ENCODE data around the gene EIF4A2.
"Not testable (repeated sequence)": the region's sequence is repeated elsewhere in the genome, so short reads cannot be mapped to it uniquely, and the experiment has no call there.

EIF4A2 gene

GRCh38 chr3:186784820-186785494 is 1.6 kb downstream of the EIF4A2 start:
- no peak for DNase-seq (ENCODE audit: low read depth)

GRCh38 chr3:186785495-186786018 is 2.2 kb downstream of the EIF4A2 start:
- DNase-seq (ENCODE audit: low read depth): no peak

- no peak for DNase-seq (ENCODE audit: low read depth)
These were observed 3.5 kb downstream of the EIF4A2 start for GRCh38 chr3:186786922-186787321.

GRCh38 chr3:186787642-186788481 is 4.5 kb downstream of the EIF4A2 start:
- DNase-seq (ENCODE audit: low read depth): no peak

GRCh38 chr3:186788482-186789370 is 5.3 kb downstream of the EIF4A2 start:
- no peak for DNase-seq (ENCODE audit: low read depth)

GRCh38 chr3:186789554-186790260 is 6.3 kb downstream of the EIF4A2 start:
- DNase-seq (ENCODE audit: low read depth): no peak

- DNase-seq (ENCODE audit: low read depth): no peak
These were observed 7.0 kb downstream of the EIF4A2 start for GRCh38 chr3:186790261-186790981.

GRCh38 chr3:186798239-186798874 is 15.0 kb downstream of the EIF4A2 start:
- DNase-seq (ENCODE audit: low read depth): no peak

GRCh38 chr3:186800285-186800684 is 16.9 kb downstream of the EIF4A2 start:
- DNase-seq (ENCODE audit: low read depth): no peak

- DNase-seq (ENCODE audit: low read depth): no peak
These were observed 19.3 kb downstream of the EIF4A2 start for GRCh38 chr3:186802701-186803100.

- not testable (repeated sequence) for DNase-seq (ENCODE audit: low read depth)
These were observed 20.1 kb downstream of the EIF4A2 start for GRCh38 chr3:186803447-186803846.

- DNase-seq (ENCODE audit: low read depth): no peak
These were observed 23.0 kb downstream of the EIF4A2 start, which contains the start of gene RFC4 for GRCh38 chr3:186806089-186807055. Gene RFC4, minus strand, starts transcription at chr3:186806482. Its CDS starts 1,769 bp downstream, at chr3:186804713.

GRCh38 chr3:186807231-186807630 is 23.9 kb downstream of the EIF4A2 start:
- no peak for DNase-seq (ENCODE audit: low read depth)

GRCh38 chr3:186810336-186810996 is 27.1 kb downstream of the EIF4A2 start:
- no peak for DNase-seq (ENCODE audit: low read depth)

GRCh38 chr3:186811313-186811712 is 27.9 kb downstream of the EIF4A2 start:
- not testable (repeated sequence) for DNase-seq (ENCODE audit: low read depth)

- no peak for DNase-seq (ENCODE audit: low read depth)
These were observed 30.7 kb downstream of the EIF4A2 start for GRCh38 chr3:186814100-186814499.

- no peak for DNase-seq (ENCODE audit: low read depth)
These were observed 32.1 kb downstream of the EIF4A2 start for GRCh38 chr3:186815435-186815834.

- DNase-seq (ENCODE audit: low read depth): no peak
These were observed 35.1 kb downstream of the EIF4A2 start for GRCh38 chr3:186818516-186818915.
